Measurements from ENCODE around the gene UPK3A. TPM values are rescaled to one million over a fixed set of nuclear protein-coding genes. Genes with fewer than 3 reads are reported as not detected.

The UPK3A gene
- total RNA-seq, 4 donors from 2014 or later = not detected

DNA sequence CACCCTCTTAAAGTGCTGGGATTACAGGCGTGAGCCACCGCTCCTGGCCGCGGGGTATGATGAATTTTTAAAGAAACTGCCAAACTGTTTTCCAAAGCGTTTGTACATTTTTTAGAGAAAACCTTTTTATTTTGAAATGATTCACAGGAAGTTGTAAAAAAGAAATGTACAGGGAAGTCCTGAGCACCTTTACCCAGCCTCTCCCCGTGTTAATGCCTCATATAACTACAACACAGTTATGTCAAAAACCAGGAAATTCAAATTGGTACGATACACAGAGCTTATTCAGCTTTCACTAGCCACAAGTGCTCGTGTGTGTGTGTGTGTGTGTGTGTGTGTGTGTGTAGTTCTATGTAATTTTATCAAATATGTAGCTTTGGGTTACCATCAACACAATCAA lies 18.0 kb downstream of the UPK3A start:
- intact Hi-C loops (cut with DNase I) = no loop called here
- TF ChIP-seq, protein P1, sequence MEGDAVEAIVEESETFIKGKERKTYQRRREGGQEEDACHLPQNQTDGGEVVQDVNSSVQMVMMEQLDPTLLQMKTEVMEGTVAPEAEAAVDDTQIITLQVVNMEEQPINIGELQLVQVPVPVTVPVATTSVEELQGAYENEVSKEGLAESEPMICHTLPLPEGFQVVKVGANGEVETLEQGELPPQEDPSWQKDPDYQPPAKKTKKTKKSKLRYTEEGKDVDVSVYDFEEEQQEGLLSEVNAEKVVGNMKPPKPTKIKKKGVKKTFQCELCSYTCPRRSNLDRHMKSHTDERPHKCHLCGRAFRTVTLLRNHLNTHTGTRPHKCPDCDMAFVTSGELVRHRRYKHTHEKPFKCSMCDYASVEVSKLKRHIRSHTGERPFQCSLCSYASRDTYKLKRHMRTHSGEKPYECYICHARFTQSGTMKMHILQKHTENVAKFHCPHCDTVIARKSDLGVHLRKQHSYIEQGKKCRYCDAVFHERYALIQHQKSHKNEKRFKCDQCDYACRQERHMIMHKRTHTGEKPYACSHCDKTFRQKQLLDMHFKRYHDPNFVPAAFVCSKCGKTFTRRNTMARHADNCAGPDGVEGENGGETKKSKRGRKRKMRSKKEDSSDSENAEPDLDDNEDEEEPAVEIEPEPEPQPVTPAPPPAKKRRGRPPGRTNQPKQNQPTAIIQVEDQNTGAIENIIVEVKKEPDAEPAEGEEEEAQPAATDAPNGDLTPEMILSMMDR (IDR thresholded peaks at IDR 0.05) = no peak
- TF ChIP-seq EP300 (IDR thresholded peaks at IDR 0.05) = no peak
- TF ChIP-seq POLR2AphosphoS5 (IDR thresholded peaks at IDR 0.05) = no peak
- Histone ChIP-seq H3K36me3 (no peaks in the 10 kb centered on the region), H3K4me3 (no peak overlapping the region), H3K4me1 (no peaks in the 10 kb centered on the region), H3K27ac (replicated peaks in 1 of 4) (no peak overlapping the region), H3K9me3 (no peaks in the 10 kb centered on the region), H3K27me3 (no peaks in the 10 kb centered on the region)
- 78% methylated on average over 8 of the region's 8 CpGs for WGBS
- no peak for DNase-seq (ENCODE audit: extremely low spot score)

DNA sequence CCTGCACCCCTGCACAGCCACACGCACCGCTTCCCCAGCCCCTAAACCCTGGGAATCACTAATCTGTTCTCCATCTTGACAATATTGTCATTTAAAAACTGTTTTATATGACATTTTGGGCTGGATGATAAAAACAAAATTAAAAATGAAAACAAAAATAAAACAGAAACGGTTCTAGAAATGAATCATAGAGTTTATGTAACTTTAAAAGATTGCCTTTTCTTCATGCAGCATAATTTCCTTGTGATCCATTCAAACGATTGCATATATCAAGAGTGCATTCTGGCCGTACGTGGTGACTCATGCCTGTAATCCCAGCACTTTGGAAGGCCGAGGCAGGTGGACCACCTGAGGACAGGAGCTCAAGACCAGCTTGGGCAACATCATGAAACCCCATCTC lies 18.4 kb downstream of the UPK3A start:
- H3K27me3 ChIP-seq = no peaks in the 10 kb centered on the region
- TF ChIP-seq EP300 (IDR thresholded peaks at IDR 0.05) (no peak), POLR2AphosphoS5 (IDR thresholded peaks at IDR 0.05) (no peak), POLR2A (IDR thresholded peaks at IDR 0.05; ENCODE audit: low read depth) (no peak)
- TF ChIP-seq, protein P1 (IDR thresholded peaks at IDR 0.05) = no peak
- no peaks in the 10 kb centered on the region for H3K36me3 ChIP-seq
- DNase-seq (ENCODE audit: extremely low spot score) = no peak
- H3K27ac ChIP-seq (replicated peaks in 1 of 4) = no peak overlapping the region
- H3K9me3 ChIP-seq = no peaks in the 10 kb centered on the region
- intact Hi-C loops (cut with DNase I) = no loop called here
- H3K4me3 ChIP-seq = no peak overlapping the region
- 80% methylated on average over 7 of the region's 7 CpGs for WGBS
- H3K4me1 ChIP-seq = no peaks in the 10 kb centered on the region

DNA sequence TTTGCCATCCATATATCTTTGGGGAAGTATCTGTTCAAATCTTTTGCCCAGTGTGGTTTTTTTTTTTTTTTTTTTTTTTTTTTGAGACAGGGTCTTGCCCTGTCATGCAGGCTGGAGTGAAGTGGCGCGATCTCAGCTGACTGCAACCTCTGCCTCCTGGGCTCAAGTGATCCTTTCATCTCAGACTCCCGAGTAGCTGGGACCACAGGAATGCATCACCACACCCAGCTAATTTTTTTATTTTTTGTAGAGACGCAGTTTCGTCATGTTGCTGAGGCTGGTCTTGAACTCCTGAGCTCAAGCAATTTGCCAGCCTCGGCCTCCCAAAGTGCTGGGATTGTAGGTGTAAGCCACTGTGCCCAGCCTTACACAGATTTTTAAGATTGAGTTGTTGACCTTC lies 20.2 kb downstream of the UPK3A start:
- intact Hi-C loops (cut with DNase I) = loop anchor here (5.0 kb wide), 1 partner anchor 33 kb away; no protein-coding TSS in a partner anchor
- Histone ChIP-seq H3K36me3 (no peaks in the 10 kb centered on the region), H3K27me3 (no peaks in the 10 kb centered on the region), H3K4me3 (no peak overlapping the region), H3K27ac (replicated peaks in 1 of 4) (no peak overlapping the region), H3K9me3 (no peaks in the 10 kb centered on the region), H3K4me1 (peaks cover 5 to 9% (median 6%) of the 10 kb centered on the region in 4 donors)
- no peak for TF ChIP-seq EP300 (IDR thresholded peaks at IDR 0.05)
- DNase-seq (ENCODE audit: extremely low spot score) = no peak
- WGBS = 96% methylated on average over 6 of the region's 6 CpGs

DNA sequence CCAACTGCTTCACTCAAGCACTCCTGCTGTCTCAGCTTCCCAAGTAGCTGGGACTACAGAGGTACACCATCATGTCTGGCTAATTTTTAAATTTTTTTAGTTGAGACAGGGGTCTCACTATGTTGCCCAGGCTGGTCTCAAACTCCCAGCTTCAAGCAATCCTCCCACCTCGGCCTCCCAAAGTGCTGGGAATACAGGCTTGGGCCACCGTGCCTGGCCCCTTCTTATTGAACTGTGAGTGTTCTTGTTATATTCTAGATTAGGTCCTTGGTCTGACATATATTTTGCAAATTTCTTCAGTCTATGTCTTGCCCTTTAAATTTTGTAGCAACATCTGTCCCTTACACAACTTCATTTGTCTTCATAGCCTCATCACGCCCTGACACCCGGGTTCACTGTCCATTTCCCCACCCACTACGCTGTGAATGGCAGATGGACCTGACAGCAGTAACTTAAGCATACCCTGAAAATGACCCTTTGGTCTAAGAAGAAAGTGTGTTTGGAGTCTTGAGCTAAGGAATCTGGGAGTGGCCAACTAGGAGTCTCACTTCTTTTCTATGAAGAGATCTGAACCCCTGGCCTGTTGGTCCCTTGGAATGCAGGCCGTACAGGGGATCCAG lies 20.8 kb downstream of the UPK3A start:
- intact Hi-C loops (cut with DNase I) = loop anchor here (5.0 kb wide), 1 partner anchor 33 kb away; no protein-coding TSS in a partner anchor
- Histone ChIP-seq H3K36me3 (no peaks in the 10 kb centered on the region), H3K4me1 (peaks cover 5 to 14% (median 9%) of the 10 kb centered on the region in 4 donors), H3K9me3 (no peaks in the 10 kb centered on the region), H3K27ac (replicated peaks in 1 of 4) (no peak overlapping the region), H3K4me3 (no peak overlapping the region), H3K27me3 (no peaks in the 10 kb centered on the region)
- no peak for TF ChIP-seq POLR2A (IDR thresholded peaks at IDR 0.05; ENCODE audit: low read depth)
- TF ChIP-seq EP300 (IDR thresholded peaks at IDR 0.05) = no peak
- TF ChIP-seq, protein P1 (IDR thresholded peaks at IDR 0.05) = no peak
- no peak for TF ChIP-seq POLR2AphosphoS5 (IDR thresholded peaks at IDR 0.05)
- no peak for DNase-seq (ENCODE audit: extremely low spot score)
- WGBS = 74% methylated on average over 6 of the region's 6 CpGs

DNA sequence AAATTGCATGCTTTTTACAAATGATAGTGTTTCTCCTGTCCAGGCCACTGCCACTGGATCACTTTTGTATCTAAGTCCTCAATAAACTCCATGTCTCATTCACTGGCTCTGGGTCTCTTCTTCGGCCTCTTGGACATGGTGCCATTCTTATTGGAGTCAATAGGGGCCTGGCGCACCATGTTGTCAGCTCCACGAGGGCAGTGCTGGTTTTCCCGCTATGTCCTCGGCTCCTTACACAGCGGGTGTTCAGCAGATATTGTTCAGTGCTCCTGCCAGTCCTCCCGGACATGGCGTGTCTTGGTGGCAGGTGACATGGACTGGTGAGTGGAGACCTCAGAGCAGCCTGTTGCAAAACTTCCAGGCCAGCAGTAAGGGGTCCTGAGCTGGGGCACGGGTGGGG lies 21.4 kb downstream of the UPK3A start:
- Histone ChIP-seq H3K36me3 (no peaks in the 10 kb centered on the region), H3K4me3 (no peak overlapping the region), H3K9me3 (no peaks in the 10 kb centered on the region), H3K27me3 (no peaks in the 10 kb centered on the region), H3K4me1 (peaks cover 11 to 19% (median 15%) of the 10 kb centered on the region in 4 donors), H3K27ac (replicated peaks in 1 of 4) (no peak overlapping the region)
- TF ChIP-seq, protein P1 (IDR thresholded peaks at IDR 0.05) = no peak
- no peak for TF ChIP-seq POLR2AphosphoS5 (IDR thresholded peaks at IDR 0.05)
- TF ChIP-seq EP300 (IDR thresholded peaks at IDR 0.05) = no peak
- intact Hi-C loops (cut with DNase I) = loop anchor here (5.0 kb wide), 1 partner anchor 34 kb away; no protein-coding TSS in a partner anchor
- WGBS = 94% methylated on average over 9 of the region's 9 CpGs
- DNase-seq (ENCODE audit: extremely low spot score) = no peak
